ENCODE measurements around the gene JPH2.

Gene JPH2

DNA sequence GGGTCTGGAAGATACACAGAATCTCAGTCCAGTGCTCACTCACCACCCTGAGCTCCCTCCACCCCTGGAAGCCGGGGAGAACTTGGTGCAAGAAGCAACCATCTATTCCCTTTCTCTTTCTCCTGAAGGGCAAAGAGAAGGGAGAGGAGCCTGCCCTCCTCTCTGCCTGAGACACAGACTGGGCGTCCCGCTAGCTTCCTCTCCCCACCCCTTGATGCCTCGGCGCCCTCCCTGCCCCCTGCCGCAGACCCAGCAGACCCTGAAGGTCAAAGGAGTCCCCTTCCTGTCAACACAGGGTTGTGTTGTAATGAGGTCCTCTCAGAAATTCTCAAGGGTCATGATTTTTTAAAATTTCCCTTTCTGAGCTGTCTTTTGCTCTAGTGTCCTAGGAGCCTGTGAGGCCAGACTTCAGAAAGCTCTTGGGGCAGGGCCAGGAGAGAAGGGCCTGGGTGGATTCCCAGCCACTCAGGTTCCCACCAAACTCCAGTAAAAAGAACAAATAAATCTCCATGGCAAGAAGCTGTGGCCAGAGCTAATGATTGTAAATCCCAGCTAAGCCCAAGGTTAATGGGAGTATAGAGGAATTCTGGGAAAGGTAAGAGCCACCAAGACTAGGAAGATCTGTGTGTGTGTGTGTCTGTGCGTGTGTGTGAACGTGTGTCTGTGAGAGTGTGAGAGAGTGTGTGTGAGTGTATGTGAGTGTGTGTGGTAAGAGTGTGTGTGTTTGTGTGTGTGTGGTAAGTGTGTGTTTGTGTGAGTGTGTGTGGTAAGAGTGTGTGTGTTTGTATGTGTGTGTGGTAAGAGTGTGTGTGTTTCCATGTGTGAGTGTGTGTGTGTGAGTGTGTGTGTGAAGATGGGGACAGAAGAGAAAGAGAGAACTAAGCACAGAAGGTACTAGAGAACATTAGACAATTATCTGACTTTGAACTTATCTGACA, 1.1 kb upstream of the JPH2 start:
- DNase-seq (ENCODE audit: low read depth): no peak

DNA sequence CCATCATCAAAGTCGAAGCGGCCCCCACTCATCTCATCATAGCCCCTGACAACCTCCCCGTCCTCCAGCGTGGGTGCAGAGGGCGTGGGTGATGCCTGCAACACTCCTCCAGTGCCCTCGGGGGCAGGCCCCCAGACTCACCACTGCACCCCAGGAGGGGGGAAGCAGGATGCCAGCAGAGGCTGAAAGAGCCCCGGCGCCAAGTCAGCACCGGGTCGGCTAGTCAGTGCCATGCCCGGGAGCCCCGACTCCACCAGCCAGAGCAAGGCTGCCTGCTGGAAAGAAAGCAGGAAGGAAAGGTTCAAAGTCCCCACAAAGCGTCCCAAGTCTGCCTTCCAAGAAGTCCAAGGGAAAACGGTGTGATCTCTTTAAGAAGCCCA, 324 bp downstream of the JPH2 start:
- DNase-seq (ENCODE audit: low read depth): no peak

DNA sequence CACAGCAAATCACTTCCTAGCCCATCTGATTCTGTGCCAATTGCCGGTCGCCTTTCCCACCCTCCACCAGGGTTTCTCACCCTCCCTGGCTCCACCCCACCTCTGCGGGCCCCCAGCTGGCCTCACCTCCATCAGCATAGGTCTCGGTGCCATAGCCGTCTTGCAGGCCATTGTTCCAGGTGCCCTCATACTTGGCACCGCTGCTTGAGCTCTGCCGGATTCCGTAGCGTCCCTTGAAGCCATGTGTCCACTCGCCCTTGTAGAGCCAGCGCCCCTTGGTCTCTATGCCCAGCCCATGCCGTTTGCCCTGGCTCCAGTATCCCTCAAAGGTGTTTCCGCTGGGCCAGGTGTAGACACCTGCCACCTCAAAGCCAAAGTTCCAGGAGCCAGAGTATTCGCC, 787 bp downstream of the JPH2 start:
- DNase-seq (ENCODE audit: low read depth): no peak

- no peak for DNase-seq (ENCODE audit: low read depth)
Observed at GRCh38 chr20:44185574-44185973, 1.4 kb downstream of the JPH2 start.

DNA sequence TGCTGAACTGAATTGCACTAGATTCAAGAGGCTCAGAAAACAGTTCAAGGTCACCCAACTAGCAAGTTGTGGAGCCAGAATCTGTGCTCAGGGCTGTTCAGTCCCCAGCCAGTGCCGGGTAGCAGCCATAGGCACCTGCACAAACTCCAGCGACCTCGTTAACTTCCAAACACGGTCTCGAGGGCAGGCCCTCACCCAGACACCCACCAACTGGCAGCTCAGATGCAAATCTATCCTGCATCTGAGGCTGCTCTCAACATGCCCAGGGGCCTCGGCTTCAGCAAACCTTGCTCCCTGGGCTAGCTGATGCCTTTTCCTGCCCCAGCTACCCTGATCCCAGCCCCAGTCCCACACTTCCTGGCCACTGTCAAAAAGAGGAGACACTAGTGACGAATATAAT, 3.7 kb downstream of the JPH2 start:
- no peak for DNase-seq (ENCODE audit: low read depth)

DNA sequence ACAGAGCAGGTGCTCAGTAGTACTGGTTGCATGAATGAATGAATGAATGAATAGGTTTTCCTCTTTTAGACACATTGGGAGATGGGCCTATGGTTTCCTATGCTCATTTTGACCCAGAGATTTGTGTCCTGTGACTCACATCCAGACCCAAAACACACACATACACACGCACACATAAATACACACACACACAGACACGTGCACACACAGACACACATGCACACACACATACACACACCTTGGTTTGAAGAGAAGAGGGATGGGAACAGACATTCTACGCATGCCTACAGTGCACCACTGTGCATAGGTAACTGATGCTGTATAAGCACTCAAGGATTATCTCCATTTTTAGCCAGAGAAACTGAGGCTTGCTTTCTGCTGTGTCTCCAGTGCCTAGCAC, 4.1 kb downstream of the JPH2 start:
- no peak for DNase-seq (ENCODE audit: low read depth)

GRCh38 chr20:44182135-44182765, 4.7 kb downstream of the JPH2 start:
- DNase-seq (ENCODE audit: low read depth): no peak

DNA sequence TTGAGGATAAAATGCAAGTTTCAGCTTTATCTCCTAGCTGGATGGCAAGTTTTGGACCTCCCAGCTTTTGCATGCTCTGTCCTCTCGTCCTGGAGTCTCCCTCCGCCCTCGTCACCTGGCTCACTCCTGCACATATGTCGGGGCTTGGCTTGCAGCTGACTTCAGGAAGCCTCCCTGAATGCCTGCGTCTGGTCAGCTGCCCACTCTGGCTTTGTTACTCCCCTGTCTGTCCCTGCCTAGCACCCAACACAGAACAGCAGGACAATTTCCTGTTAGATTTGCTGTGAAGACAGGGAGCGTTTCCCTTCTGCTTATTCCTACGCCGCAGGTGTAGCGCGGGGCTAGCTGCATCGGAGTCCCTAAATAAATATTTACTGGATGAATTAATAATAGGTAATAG, 5.4 kb downstream of the JPH2 start:
- no peak for DNase-seq (ENCODE audit: low read depth)

- DNase-seq (ENCODE audit: low read depth): no peak
Observed at GRCh38 chr20:44180814-44181213, 6.2 kb downstream of the JPH2 start.

GRCh38 chr20:44176833-44177534, 10.0 kb downstream of the JPH2 start:
- no peak for DNase-seq (ENCODE audit: low read depth)

GRCh38 chr20:44174996-44175765, 11.8 kb downstream of the JPH2 start:
- no peak for DNase-seq (ENCODE audit: low read depth)

DNA sequence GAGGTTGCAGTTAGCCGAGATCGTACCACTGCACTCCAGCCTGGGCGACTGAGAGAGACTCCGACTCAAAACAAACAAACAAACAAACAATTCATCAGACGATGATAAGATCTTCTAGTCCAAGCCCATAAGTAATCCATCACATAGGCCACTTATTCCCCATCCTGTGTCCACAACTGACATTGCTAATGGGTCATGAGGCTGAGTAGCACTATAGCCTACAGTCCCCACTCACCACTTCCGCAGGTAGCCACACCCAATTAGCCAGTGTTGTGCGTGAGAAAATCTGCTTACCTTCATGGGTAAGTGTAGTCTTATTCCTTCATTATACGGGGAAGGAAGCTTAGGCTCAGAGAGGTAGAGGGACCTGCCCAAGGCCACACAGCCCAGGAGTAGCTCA, 13.1 kb downstream of the JPH2 start:
- no peak for DNase-seq (ENCODE audit: low read depth)

- no peak for DNase-seq (ENCODE audit: low read depth)
Observed at GRCh38 chr20:44173116-44173515, 13.9 kb downstream of the JPH2 start.

GRCh38 chr20:44172572-44172950, 14.4 kb downstream of the JPH2 start:
- no peak for DNase-seq (ENCODE audit: low read depth)

DNA sequence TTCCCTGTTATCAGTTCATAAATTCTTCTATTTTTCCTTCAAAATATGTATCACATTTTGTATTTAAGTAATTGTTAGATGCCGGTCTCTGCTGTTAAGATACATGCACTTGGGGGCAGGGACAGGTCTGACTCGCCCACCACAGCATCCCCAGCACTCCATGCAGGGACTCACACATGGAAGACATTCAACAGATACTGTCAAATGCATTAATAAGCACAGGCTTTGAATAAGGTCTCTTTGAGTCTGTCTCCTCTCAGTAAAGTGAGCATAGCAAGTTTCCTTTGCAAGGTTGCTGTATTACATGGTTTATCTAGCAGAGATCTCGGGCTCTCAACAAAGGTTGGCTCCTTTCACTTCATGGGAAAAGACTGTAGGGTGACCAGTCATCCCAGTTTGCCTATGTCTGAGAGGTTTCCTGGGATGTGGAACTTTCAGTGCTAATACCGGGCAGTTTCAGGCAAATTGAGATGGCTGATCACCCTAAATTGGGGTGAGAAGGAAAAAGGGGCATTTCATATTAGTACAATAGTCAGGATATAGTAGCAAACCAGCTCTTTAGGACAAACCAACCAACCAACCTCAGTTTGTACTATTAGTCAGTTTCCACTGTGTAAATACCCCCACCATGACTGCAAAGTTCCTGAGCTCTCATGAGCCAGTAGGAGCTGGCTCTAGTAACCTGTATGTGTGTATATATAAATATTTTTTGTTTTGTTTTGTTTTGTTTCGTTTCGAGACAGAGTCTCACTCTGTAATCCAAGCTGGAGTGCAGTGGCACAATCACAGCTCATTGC, 15.0 kb downstream of the JPH2 start:
- no peak for DNase-seq (ENCODE audit: low read depth)

GRCh38 chr20:44170816-44171410, 16.1 kb downstream of the JPH2 start:
- no peak for DNase-seq (ENCODE audit: low read depth)

DNA sequence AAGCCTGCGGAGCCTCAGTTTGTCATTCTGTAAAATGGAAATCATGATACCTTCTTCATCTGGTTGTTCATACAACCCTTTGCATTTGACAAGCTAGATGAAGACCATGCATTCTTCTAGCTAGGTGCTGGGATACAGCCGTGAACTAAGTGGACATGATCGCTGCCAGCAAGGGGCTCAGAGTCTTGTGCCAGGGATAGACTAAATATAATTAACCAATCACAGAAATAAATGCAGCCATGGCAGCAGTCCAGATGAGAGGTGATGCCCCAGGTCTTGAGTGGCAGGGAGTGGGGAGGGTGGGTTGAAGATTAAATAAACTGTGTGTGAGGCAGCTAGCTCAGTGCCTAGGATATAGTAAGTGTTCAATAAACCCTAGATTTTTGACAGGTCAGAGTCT, 19.3 kb downstream of the JPH2 start:
- DNase-seq (ENCODE audit: low read depth): no peak

DNA sequence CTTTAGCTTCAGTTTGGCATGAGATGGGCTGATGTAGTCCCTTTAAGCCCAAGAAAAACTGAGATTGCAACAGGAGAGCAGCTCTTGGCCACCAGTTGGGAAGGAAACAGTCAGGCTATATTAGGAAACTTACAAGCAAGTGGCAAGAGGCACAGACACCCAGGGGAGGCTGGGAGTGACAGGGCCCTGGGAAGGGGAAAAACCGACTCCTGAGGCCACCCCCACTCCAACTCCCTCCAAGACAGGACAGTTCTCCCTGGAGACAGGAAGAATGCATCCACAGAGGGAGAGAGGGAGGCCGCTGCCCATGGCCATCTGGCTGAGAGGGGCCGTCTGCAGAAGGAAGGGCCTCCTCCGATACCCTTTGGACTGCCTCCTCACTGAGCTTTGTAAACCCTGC, 20.5 kb downstream of the JPH2 start:
- DNase-seq (ENCODE audit: low read depth): no peak

DNA sequence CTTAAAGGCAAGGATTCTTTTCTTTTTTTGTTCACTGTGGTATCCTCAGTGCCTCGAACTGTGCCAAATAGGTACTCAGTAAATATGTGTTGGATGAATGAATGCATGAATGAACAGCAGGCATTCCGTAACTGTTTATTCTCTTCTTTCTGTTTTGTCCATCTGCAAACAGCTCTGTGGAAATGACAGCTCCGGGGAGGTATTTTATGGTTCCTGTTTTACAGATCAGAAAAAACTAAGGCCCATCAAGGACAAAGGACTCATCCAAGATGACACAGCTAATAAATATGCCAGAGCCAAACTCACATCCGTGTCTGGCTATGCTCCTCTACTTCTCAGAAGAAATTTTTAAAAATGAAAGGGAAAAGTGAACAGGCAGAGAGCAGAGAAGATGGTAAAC, 21.0 kb downstream of the JPH2 start:
- no peak for DNase-seq (ENCODE audit: low read depth)

DNA sequence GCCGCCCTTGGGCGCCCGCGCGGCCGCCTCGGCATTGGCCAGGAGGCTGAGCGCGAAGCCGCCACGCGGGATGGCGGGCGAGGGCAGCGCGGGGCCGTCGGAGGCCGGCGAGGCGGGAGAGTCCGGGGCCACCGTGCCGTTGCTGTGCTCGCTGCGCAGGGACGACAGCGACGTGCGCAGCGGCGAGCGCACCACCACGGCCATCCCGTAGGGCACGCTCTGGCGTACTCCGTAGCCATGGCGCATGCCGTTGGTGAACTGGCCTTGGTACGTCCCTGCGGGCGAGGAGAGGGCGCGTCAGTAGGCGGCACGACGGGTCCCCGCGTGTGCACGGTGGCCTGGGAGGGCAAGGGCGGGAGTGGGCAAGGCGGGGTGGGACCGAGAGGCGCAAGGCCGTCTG, 26.9 kb downstream of the JPH2 start:
- no peak for DNase-seq (ENCODE audit: low read depth)

DNA sequence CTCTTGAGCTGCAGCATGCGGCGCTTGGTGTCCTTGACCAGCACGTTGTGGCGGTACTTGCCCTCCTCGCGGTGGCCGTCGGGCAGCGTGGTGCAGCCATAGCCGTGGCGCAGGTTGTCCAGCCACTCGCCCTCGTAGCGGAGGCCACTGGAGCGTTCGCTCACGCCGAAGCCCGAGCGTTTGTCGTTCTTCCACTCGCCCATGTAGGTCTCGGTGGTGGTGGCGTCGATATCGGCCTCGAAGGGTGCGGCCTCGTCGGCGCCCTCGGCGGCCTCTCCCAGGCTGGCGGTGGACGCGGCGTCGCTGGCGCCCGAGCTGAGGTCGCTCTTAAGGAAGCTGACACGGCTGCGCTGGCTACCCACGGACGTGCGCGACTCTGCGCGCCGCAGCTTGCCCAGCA, 27.3 kb downstream of the JPH2 start:
- no peak for DNase-seq (ENCODE audit: low read depth)
